ENCODE results near the gene CEMIP.

- no peak for TF ChIP-seq EZH2phosphoT487 (IDR thresholded peaks at IDR 0.05; ENCODE audit: borderline replicate concordance, low read depth, low read length)
- TF ChIP-seq, protein P1, sequence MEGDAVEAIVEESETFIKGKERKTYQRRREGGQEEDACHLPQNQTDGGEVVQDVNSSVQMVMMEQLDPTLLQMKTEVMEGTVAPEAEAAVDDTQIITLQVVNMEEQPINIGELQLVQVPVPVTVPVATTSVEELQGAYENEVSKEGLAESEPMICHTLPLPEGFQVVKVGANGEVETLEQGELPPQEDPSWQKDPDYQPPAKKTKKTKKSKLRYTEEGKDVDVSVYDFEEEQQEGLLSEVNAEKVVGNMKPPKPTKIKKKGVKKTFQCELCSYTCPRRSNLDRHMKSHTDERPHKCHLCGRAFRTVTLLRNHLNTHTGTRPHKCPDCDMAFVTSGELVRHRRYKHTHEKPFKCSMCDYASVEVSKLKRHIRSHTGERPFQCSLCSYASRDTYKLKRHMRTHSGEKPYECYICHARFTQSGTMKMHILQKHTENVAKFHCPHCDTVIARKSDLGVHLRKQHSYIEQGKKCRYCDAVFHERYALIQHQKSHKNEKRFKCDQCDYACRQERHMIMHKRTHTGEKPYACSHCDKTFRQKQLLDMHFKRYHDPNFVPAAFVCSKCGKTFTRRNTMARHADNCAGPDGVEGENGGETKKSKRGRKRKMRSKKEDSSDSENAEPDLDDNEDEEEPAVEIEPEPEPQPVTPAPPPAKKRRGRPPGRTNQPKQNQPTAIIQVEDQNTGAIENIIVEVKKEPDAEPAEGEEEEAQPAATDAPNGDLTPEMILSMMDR (conservative IDR thresholded peaks at IDR 0.05; ENCODE audit: low read length), result no peak
These were observed 31.7 kb upstream of the CEMIP start for GRCh38 chr15:80747317-80748053.

Data from OCI-LY7 (cell line).